ENCODE results near the gene GPC3. TPM values are rescaled to one million over a fixed set of nuclear protein-coding genes. Genes with fewer than 3 reads are reported as not detected.
A peak's percentile ranks its signal among the peaks of the same experiment; 100 is the strongest.

GPC3 gene
- total RNA-seq, 1 experiment from 2014 or later = 233 TPM

DNA sequence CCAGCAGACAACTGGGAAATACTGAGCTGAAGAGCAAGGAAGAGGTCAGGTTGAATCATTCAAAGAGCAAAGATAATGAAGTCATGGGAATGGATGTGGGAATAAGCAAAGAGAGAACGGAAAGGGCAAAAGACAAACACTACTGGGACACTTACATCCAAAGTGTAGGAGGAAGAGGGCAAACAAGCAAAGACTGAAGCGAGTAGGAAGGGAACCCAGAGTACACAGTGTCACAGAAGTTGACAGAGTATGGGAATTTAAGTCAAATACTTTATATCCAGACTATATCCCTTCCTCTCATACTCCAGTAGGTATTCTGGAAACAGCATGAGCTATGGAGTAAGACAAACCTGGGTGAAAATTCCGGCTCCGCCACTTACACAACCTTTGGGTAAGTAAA is 12.5 kb downstream of the GPC3 start:
- BruUV-seq (replicated peaks) = no TSS peak
- intact Hi-C loops (cut with micrococcal nuclease; ENCODE audit: unreplicated experiment) = no loop called here
- ChIA-PET POLR2A (no interaction called here), CTCF (no interaction called here)
- Mint-ChIP-seq H3K4me3 (ENCODE audit: unreplicated experiment) (no peak overlapping the region), H3K36me3 (ENCODE audit: insufficient read depth, unreplicated experiment) (peaks cover 38% of the 10 kb centered on the region), H3K27me3 (ENCODE audit: insufficient read depth, unreplicated experiment) (no peaks in the 10 kb centered on the region), H3K9me3 (ENCODE audit: unreplicated experiment) (no peaks in the 10 kb centered on the region), H3K4me1 (ENCODE audit: low read depth, unreplicated experiment) (peaks cover 38% of the 10 kb centered on the region), H3K27ac (ENCODE audit: unreplicated experiment) (peak overlapping the region; percentile 30)
- no peak overlapping the region for H3K4me3 ChIP-seq (ENCODE audit: low read depth, low read length)
- TF ChIP-seq, protein P1, sequence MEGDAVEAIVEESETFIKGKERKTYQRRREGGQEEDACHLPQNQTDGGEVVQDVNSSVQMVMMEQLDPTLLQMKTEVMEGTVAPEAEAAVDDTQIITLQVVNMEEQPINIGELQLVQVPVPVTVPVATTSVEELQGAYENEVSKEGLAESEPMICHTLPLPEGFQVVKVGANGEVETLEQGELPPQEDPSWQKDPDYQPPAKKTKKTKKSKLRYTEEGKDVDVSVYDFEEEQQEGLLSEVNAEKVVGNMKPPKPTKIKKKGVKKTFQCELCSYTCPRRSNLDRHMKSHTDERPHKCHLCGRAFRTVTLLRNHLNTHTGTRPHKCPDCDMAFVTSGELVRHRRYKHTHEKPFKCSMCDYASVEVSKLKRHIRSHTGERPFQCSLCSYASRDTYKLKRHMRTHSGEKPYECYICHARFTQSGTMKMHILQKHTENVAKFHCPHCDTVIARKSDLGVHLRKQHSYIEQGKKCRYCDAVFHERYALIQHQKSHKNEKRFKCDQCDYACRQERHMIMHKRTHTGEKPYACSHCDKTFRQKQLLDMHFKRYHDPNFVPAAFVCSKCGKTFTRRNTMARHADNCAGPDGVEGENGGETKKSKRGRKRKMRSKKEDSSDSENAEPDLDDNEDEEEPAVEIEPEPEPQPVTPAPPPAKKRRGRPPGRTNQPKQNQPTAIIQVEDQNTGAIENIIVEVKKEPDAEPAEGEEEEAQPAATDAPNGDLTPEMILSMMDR (IDR thresholded peaks at IDR 0.05; ENCODE audit: insufficient read depth in 1 of 2, low read depth in 1 of 2, low read length in 1 of 2, severe bottlenecking in 1 of 2, unreplicated experiment in 1 of 2) = no peak
- no peaks in the 10 kb centered on the region for H3K9me3 ChIP-seq
- peaks cover 4% of the 10 kb centered on the region for H3K36me3 ChIP-seq (ENCODE audit: control insufficient read depth, insufficient read depth, low read length)
- no peaks in the 10 kb centered on the region for H3K27me3 ChIP-seq (replicated peaks; ENCODE audit: control insufficient read depth, insufficient read depth, low read length)
- H3K4me1 ChIP-seq = peaks cover 36% of the 10 kb centered on the region
- no peak for DNase-seq

DNA sequence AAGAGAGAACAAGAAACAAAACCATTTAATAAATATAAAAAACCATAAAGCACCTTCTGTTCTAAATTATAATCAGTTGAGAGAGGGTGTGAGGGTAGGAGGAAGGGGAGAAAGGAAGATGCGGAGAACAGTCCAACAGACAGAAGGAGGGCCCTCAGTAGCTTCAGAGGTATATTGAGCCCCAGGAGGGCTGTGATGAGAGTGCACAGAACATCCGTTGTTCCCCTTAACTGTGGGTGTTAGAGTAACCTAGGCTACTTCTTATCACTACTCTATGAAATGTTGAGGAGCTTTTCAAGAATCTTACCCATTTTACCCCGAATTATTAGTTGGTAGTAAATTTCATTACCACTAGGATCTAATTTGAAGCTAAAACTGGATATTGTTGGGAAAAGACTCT is 13.8 kb downstream of the GPC3 start:
- Histone ChIP-seq H3K27me3 (replicated peaks; ENCODE audit: control insufficient read depth, insufficient read depth, low read length) (no peaks in the 10 kb centered on the region), H3K9me3 (no peaks in the 10 kb centered on the region), H3K36me3 (ENCODE audit: control insufficient read depth, insufficient read depth, low read length) (peaks cover 4% of the 10 kb centered on the region), H3K4me3 (ENCODE audit: low read depth, low read length) (no peak overlapping the region), H3K4me1 (peaks cover 36% of the 10 kb centered on the region)
- ChIA-PET CTCF (interaction anchor here (1.8 kb wide), 1 partner anchor 50 kb away, joined by 10 read pairs; no protein-coding TSS in a partner anchor), POLR2A (no interaction called here)
- H3K4me3 Mint-ChIP-seq (ENCODE audit: unreplicated experiment) = peak overlapping the region; percentile 27
- peak overlapping the region; percentile 43 for H3K27ac Mint-ChIP-seq (ENCODE audit: unreplicated experiment)
- no TSS peak for BruUV-seq (replicated peaks)
- TF ChIP-seq, protein P1 (IDR thresholded peaks at IDR 0.05; ENCODE audit: insufficient read depth in 1 of 2, low read depth in 1 of 2, low read length in 1 of 2, severe bottlenecking in 1 of 2, unreplicated experiment in 1 of 2) = no peak
- intact Hi-C loops (cut with micrococcal nuclease; ENCODE audit: unreplicated experiment) = loop anchor here (2.0 kb wide), 1 partner anchor 13 kb away; the partner anchor contains the start of gene GPC3
- no peak for DNase-seq
- peaks cover 38% of the 10 kb centered on the region for H3K4me1 Mint-ChIP-seq (ENCODE audit: low read depth, unreplicated experiment)
- peaks cover 28% of the 10 kb centered on the region for H3K36me3 Mint-ChIP-seq (ENCODE audit: insufficient read depth, unreplicated experiment)
- H3K27me3 Mint-ChIP-seq (ENCODE audit: insufficient read depth, unreplicated experiment) = no peaks in the 10 kb centered on the region
- no peaks in the 10 kb centered on the region for H3K9me3 Mint-ChIP-seq (ENCODE audit: unreplicated experiment)

GRCh38 chrX:133970076-133970475 is 15.3 kb downstream of the GPC3 start:
- CTCF ChIA-PET = interaction anchor here (0.7 to 1.7 kb wide), 4 partner anchors 16 to 56 kb away, joined by 3 to 6 read pairs (median 4); no protein-coding TSS in a partner anchor
- intact Hi-C loops (cut with micrococcal nuclease; ENCODE audit: unreplicated experiment) = loop anchor here (1.0 to 2.0 kb wide), 4 partner anchors 15 to 51 kb away; partner anchors contain the start of gene GPC3
- no peaks in the 10 kb centered on the region for H3K9me3 ChIP-seq
- H3K36me3 ChIP-seq (ENCODE audit: control insufficient read depth, insufficient read depth, low read length) = peaks cover 4% of the 10 kb centered on the region
- peak overlapping the region; percentile 43 for H3K27ac Mint-ChIP-seq (ENCODE audit: unreplicated experiment)
- TF ChIP-seq, protein P1 (IDR thresholded peaks at IDR 0.05; ENCODE audit: insufficient read depth in 1 of 2, low read depth in 1 of 2, low read length in 1 of 2, severe bottlenecking in 1 of 2, unreplicated experiment in 1 of 2) = no peak
- H3K4me1 Mint-ChIP-seq (ENCODE audit: low read depth, unreplicated experiment) = peaks cover 35% of the 10 kb centered on the region
- no peaks in the 10 kb centered on the region for H3K27me3 Mint-ChIP-seq (ENCODE audit: insufficient read depth, unreplicated experiment)
- peaks cover 36% of the 10 kb centered on the region for H3K4me1 ChIP-seq
- DNase-seq = peak; percentile 73 to 83
- POLR2A ChIA-PET = interaction anchor here (0.6 to 1.1 kb wide), 3 partner anchors 15 to 38 kb away, joined by 3 to 5 read pairs (median 3); partner anchors contain the start of gene GPC3
- no peaks in the 10 kb centered on the region for H3K9me3 Mint-ChIP-seq (ENCODE audit: unreplicated experiment)
- H3K4me3 Mint-ChIP-seq (ENCODE audit: unreplicated experiment) = peak overlapping the region; percentile 56
- no TSS peak for BruUV-seq (replicated peaks)
- peaks cover 25% of the 10 kb centered on the region for H3K36me3 Mint-ChIP-seq (ENCODE audit: insufficient read depth, unreplicated experiment)
- no peaks in the 10 kb centered on the region for H3K27me3 ChIP-seq (replicated peaks; ENCODE audit: control insufficient read depth, insufficient read depth, low read length)
- H3K4me3 ChIP-seq (ENCODE audit: low read depth, low read length) = no peak overlapping the region
